Measurements from ENCODE around the gene CRACDL.
"Not testable (repeated sequence)": the region's sequence is repeated elsewhere in the genome, so short reads cannot be mapped to it uniquely, and the experiment has no call there.

CRACDL gene

DNA sequence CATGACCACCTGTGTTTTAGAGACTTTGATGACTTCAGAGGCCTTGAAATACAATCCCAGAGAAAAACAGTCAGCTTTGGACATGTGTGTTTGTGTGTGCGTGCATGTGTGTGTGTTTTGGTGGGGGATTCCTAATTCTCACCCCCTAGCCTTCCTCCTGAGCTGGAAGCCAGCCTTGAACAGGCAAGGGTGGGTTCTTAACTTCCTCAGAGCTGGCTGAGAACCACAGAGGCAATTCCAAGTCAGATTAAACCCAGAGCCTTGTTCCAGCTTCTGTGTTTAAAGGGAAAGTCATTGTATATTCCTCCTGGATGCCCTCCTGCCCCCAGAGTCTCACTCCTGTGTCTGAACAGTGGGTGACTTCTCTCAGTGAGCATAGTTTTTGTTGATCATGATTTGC, 159.9 kb downstream of the CRACDL start:
- no peak for DNase-seq (ENCODE audit: low read depth in 2 of 2)

- DNase-seq (ENCODE audit: low read depth in 2 of 2), result no peak
Observed at GRCh38 chr2:98775146-98775986, 160.7 kb downstream of the CRACDL start.

GRCh38 chr2:98773907-98774306, 162.1 kb downstream of the CRACDL start:
- DNase-seq (ENCODE audit: low read depth in 2 of 2), result no peak

GRCh38 chr2:98773169-98773568, 162.9 kb downstream of the CRACDL start:
- DNase-seq (ENCODE audit: low read depth in 2 of 2), result no peak

DNA sequence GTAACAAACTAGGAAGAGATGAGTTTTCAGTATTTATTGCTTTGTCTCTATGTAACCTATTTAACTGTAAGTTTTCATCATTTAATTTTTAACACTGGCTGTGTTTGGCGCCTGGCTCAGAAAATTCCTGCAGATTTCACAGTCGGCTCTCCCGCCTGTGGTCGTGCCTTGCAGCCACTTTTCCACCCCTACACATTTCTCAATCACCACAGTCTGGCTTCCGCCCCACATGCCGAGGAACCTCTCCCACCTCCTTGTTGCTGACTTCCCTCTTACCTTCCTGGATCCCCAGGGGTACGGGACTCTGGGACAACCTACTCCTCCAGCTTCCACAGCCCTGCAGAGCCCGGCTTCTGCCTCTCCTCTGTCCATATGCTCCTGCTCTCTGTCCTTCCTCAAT, 163.5 kb downstream of the CRACDL start:
- DNase-seq (ENCODE audit: low read depth in 2 of 2), result no peak

GRCh38 chr2:98771721-98772524, 164.1 kb downstream of the CRACDL start:
- peak in 1 of 2 donors; percentile 29 for DNase-seq (ENCODE audit: low read depth in 2 of 2)

- DNase-seq (ENCODE audit: low read depth in 2 of 2), result no peak
Observed at GRCh38 chr2:98771264-98771663, 164.8 kb downstream of the CRACDL start.

- DNase-seq (ENCODE audit: low read depth in 2 of 2), result no peak
Observed at GRCh38 chr2:98769784-98770183, 166.2 kb downstream of the CRACDL start.

GRCh38 chr2:98769114-98769476, 166.9 kb downstream of the CRACDL start:
- DNase-seq (ENCODE audit: low read depth in 2 of 2), result no peak

GRCh38 chr2:98768384-98769113, 167.5 kb downstream of the CRACDL start:
- peak in 1 of 2 donors; percentile 28 for DNase-seq (ENCODE audit: low read depth in 2 of 2)

DNA sequence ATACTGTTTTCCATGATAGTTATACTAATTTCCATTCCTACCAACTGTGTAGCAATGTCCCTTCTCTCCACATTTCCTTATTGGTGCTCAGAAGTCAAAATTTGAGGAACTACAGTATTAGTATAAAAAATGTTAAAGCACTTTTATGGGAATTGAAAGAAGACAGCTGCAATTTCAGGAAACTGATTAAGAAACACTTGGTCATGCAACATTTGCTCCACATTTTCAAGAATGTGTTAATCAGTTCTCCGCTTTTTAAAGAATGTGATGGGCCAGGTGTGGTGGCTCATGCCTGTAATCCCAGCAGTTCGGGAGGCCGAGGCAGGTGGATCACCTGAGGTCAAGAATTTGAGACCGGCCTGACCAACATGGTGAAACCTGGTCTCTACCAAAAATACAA, 171.5 kb downstream of the CRACDL start:
- DNase-seq (ENCODE audit: low read depth in 2 of 2), result no peak

- no peak for DNase-seq (ENCODE audit: low read depth in 2 of 2)
Observed at GRCh38 chr2:98763209-98763951, 172.6 kb downstream of the CRACDL start.

GRCh38 chr2:98761909-98762308, 174.1 kb downstream of the CRACDL start:
- DNase-seq (ENCODE audit: low read depth in 2 of 2), result no peak

DNA sequence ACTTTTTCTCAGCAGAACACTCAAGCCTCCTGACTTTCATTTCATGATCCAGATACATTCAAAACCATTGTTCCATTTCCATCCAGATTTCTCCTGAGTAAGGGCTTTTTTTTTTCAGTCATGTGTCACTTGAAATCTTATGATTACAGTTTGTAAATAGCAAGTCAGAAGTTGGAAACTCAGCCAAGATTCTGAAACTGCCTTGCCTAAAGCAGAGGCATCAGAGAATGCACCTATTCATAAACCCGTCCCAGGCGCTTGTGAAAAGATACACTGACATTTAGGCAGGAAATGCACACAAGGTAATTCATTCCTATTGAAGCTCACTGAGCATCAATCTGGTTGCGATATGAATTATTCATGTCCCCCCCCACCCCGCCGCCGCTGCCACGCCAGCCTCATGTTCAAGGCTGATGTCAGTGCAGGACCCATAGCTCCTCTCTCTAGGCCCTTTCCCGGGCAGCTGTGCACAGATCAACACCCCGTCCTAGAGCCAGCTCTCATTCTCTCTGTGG, 174.7 kb downstream of the CRACDL start:
- DNase-seq (ENCODE audit: low read depth in 2 of 2), result peak; percentile 39 to 40

- no peak for DNase-seq (ENCODE audit: low read depth in 2 of 2)
Observed at GRCh38 chr2:98759827-98760625, 176.0 kb downstream of the CRACDL start.

GRCh38 chr2:98759338-98759737, 176.7 kb downstream of the CRACDL start:
- no peak for DNase-seq (ENCODE audit: low read depth in 2 of 2)

DNA sequence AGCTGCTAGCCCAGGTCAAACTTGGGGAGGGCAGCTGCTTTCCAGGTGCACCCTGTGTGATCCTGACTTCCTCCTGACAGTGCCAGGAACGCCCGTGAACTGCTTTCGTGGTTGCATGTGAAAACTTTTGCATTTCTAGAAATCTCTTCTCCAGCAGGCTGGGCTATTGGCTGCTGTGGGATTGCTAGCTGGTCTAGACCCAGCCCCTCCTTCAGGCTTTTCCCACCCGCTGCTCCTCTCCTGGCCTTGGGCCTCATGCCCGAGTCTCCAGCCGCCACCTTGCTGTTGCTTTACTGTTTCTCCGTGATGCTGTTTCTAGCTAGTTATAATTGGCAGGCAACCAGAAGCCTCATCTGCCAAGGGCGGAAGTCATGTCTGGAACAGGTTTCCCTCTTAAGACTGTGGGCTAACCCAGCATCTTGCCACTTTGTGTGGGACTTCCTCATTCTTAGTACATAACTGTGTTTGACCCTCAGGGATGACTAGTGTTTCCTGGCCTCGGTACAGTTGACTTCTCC, 178.1 kb downstream of the CRACDL start:
- peak in 1 of 2 donors; percentile 13 for DNase-seq (ENCODE audit: low read depth in 2 of 2)

DNA sequence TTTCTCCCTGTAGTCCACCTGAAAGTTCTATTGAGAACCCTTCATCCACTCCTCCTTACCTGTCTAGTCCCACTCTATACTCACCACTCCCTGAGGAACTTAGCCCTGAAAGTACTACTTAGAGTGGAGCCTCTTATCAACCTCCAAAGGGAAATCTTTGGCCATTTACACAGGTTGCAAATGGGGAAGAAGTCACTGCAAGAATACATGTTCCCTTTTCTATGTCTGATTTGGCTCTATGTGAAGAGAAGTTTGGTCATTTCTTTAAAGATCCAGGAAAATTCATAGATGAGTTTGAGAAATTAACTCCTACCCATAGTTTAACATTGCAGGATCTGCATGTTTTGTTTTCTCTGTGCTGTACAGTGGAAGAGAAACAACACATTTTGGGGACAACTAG, 182.2 kb downstream of the CRACDL start:
- no peak for DNase-seq (ENCODE audit: low read depth in 2 of 2)

GRCh38 chr2:98752711-98753110, 183.3 kb downstream of the CRACDL start:
- DNase-seq (ENCODE audit: low read depth in 2 of 2), result not testable (repeated sequence)

DNA sequence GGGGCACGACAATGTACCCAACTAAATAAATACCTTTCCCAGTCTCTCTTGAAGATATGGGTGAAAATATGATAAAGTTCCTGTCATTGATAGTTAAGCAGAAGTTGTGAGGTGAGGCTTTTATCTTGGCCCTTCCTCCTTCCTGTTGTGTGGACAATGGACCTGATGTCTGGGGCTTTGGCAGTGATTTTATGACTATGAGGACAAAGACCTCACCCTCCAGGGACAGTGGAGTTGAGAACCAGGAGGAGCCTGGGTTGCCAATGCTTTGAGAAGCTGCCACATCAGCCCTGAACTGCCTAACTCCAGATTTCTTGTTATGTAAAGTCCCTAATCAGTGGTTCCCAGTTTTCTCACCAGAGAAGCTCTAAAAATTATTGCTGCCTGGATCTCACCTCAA, 184.3 kb downstream of the CRACDL start:
- DNase-seq (ENCODE audit: low read depth in 2 of 2), result no peak

Data from activated CD8-positive, alpha-beta memory T cell treated with anti-CD3 and anti-CD28 coated beads for 4 hours (primary cell).